Dedifferentiated amniotic fluid mesenchymal stem cell (primary cell): Measurements from ENCODE around the gene MRGPRF.
"Not testable (repeated sequence)": the region's sequence is repeated elsewhere in the genome, so short reads cannot be mapped to it uniquely, and the experiment has no call there.

ENCODE experiments used
- DNase-seq: peaks from one replicate; pipeline ENCODE4 v3.0.0-alpha.2; 2016; ENCODE audit errors: extremely low spot score

Gene MRGPRF

DNA sequence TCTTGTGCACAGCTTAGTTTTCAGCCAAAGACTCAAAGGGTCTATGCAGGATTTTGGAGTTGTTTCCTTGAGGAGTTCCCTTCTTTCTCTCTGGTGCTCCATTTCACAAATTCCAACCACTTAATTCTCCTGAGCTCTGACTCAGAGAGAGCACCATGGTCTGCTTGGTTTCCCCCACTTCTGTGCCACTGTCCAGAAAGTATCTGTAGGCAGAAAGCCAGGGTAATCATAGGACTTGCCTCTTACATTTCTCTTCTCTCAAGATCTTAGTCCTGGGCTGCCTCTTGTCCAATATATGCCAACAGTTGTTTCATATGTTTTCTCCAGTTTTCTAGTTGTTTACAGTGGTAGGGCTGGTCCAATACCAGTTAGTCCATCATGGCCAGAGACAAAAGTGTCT, 25.8 kb downstream of the MRGPRF start:
- no peak for DNase-seq

DNA sequence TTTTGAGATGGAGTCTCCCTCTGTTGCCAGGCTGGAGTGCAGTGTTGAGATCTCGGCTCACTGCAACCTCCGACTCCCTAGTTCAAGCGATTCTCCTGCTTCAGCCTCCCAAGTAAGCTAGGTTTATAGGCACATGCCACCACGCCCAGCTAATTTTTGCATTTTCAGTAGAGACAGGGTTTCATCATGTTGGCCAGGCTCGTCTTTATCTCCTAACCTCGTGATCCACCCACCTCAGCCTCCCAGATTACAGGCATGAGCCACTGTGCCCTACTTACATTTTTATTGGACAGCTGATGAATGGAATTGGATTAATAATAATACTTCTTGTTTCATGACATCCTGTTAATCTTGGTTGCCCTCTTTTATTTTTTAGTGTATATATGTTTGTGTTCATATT, 29.2 kb downstream of the MRGPRF start:
- DNase-seq = no peak

DNA sequence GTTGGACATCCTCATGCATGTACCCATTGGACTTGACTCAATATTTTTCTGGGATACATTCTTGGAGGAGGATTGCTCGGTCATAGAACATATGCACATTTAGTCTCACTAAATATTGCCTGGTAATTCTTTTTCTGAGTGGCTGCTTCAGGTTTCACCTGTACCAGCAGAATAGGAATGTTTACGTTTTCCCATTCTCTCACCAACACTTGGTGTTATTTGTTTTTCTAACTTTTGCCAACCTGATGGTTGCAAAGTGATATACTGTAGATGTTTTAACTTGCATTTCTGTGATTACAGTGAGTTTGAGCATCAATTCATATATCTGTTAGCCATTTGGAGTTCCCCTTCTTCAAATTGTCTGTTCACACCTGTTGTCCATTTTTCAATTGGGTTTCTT, 30.9 kb downstream of the MRGPRF start:
- no peak for DNase-seq

DNA sequence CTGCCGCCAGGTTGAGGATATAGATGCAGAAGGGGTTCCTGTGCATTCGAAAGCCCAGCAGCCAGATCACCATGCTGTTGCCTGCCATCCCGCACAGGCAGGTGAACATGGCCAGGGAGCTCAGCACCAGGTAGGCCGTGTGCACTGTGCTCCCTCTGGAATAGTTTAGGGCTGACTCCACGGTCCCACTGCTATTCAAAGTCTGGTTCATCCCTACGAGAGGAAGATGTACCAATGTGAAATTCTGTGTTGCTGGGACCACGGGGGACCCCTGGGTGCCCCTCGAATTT, 32.3 kb downstream of the MRGPRF start, which contains the start of gene MRGPRD:
TSS of gene MRGPRD (minus strand) at position 211 of the 290 bp plus-strand sequence. CDS start at position 211, 0 bp downstream.
- no peak for DNase-seq

DNA sequence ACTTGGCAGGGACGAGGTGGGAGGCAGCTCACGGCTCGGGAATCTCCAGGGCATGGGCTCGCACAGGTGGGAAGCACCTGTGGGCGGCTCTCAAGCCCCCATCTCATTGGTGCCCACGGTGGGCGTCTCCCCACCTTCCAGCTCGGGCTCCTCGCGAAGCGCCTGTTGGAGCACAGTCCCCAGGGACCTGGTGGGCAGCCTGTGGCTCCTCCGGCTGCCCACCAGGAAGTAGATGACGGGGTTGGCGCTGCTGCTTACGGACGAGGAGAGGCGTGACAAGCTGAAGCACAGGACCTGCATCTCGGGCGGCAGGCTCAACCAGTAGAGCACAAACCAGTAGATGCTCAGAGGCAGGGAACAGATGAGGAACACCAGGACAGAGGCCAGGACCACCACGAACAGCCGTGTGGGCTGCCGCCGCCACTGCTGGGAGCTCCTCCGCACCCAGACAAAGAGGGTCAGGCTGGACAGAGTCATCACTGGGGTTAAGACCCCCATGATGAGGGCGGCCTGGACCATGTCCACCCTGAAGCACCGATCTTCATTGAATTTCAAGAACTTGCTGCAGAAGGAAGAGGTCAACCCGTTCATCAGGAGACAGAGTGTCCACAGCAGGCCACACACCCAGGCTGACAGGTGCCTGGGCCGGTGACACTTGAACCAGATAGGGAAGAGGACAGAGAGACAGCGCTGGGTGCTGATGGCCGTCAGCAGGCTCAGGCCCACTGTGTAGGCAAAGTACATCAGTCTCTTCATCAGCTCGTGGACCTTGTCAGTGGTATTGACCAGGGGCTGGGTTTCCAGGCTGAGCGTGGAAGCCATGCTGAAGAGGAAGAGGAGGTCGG, 32.9 kb downstream of the MRGPRF start:
- DNase-seq = no peak

DNA sequence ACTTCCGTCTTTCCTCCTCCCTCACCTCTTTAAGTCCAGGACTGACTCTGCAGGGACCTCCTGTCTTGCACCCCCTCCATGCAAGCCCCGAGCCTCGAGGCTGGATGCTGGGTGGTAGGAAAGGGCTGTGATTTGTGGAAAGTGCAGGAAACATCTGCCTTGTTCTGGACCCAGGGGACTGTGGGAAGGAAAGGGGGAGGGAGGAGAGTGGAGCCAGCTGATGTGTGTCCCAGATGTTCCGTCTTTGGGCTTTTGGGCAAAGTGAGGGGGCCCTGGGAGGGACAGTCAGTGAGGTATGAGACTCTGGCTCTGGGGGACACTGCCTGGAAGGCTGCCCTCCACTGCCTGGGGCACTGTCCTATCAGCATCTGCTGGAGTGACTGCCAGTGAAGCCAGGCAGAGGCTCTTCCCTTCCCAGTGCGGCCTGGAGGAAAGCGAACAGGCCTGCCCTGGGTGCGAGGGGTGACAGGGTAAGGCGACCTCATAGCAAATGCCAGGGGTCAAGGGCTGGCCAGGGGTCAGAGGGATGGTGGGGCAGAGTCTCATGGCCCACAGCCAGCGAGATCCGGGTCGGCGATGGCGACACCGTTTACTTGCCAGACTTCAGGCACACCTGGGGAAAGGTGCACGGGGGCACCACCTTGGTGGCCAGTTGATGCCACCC, 34.0 kb downstream of the MRGPRF start:
- DNase-seq = no peak

DNA sequence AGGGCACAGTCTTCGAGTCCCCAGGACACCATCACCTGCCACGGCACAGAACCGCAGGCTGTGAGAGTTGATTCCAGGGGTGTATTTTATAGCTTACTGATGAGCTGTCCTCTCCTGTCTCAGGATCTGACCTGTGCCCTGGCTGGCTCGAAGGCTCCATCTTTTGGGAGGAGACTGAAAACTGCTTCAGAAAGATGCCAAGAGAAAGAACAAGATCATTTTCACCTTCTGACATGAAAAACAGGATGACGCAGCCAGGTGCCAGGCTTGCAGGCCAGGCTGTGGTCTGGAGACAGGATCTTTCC, 34.5 kb downstream of the MRGPRF start:
- no peak for DNase-seq

DNA sequence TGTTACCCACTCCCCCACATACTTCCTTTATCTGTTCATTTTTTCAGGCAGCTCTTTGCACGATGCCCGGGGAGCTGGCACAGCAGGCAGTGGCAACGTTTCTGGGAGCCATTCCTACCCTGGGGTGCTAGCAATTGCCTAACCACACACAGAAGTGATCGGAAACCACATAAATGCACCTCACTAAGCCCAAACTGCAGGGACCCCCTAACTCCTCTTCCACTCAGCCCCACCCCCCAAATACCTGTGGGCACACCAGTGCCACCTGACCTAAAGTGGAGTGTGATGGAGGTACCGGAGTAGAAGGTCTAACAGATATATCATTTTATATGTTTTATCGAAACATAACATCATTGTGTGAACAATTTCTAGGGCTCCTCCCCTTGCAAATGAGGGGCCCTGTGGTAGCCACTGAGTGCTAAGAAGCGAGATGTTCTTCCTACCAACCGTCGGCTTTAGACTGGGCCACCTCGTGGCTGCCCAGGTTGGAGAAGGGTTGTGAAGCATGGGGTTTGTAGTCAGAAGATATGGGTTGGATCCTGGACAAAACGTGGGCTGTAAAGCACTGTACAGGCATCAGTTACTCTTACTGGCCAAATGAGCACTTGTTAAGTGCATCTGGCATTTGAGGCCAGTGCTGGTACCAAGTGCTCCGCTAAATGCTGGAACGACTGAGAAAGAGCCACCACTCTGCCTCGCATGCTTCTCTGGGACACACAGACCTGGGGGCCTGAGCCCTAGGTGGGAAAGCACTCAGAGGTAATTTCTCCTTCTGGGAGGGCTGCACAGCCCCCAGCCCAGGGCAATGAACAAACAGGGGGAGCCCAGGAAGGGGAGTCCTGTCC, 35.0 kb downstream of the MRGPRF start:
- no peak for DNase-seq

DNA sequence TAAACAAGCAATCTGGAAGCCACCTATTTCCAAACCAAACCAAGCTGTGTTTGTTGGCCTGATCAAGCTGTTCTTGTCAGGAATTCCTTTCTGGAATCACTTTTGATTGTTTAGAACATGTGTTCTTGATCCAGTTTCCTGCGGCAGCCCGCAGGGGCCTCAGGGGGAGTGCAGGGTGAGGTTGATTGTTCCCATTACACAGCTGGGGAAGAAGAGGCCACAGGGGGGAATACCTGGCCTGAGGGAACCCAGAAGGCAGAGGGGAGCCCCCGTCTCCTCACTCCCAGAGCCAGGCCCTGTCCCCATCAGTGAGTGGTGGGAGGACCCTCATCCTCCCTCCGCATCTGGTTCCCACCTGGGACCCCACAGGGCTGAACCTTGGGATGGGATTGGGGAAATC, 36.5 kb downstream of the MRGPRF start:
- DNase-seq = no peak

DNA sequence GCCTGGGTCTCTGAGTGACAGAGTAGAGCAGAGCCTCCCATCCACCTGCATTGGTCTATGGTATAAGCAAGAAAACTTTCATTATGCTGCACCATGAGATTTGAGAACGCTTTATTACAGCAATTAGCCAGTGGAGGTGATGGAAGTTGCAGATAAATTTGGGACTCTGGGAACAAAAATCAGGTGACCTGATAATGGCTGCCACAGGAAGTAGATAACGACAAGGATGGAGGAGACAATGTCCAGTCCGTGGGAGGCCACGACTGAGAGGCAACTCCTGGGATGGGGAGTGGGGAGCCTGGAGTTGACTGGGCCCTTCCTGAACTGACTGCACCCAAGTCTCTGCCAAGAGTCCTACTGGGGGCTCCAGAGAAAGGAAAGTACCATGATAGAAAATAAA, 37.0 kb downstream of the MRGPRF start:
- no peak for DNase-seq

DNA sequence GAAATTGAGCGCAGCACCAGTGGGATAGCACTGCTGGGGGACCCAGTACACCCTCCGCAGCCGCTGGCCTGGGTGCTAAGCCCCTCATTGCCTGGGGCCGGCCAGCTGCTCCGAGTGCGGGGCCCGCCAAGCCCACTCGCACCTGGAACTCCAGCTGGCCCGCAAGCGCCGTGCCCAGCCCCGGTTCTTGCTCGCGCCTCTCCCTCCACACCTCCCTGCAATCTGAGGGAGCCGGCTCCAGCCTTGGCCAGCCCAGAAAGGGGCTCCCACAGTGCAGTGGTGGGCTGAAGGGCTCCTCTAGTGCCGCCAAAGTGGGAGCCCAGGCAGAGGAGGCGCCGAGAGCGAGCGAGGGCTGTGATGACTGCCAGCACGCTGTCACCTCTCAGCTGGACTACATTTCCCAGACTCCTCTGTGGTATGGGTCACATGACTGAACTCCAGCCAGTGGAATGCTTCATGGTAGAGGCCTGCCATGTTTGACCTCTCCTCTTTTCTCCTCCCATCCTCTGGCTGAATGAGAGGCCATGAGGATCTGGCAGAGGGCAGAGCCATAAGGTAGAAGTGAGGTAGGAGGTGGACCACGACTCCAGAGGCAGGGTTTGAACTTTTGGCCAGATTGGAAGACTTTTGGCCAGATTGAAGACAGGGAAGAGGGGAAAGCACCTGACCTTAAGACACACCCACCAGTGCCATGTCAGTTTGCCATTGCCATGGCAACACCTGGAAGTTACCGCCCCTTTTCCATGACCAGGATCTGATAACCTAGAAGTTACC, 38.4 kb downstream of the MRGPRF start:
- DNase-seq = no peak

DNA sequence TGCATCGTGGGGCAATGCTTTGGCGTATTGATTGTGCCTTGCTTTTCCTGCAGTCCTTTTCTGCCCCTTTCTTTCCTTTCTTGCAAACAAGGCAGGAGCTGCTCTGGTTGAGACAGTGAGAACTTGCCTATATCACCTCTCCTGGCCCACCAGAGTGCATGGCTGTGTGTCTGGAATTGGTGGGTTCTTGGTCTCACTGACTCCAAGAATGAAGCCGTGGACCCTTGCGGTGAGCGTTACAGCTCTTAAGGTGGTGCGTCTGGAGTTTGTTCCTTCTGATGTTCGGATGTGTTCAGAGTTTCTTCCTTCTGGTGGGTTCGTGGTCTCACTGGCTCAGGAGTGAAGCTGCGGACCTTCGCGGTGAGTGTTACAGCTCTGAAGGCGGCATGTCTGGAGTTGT, 39.3 kb downstream of the MRGPRF start:
- DNase-seq = not testable (repeated sequence)

DNA sequence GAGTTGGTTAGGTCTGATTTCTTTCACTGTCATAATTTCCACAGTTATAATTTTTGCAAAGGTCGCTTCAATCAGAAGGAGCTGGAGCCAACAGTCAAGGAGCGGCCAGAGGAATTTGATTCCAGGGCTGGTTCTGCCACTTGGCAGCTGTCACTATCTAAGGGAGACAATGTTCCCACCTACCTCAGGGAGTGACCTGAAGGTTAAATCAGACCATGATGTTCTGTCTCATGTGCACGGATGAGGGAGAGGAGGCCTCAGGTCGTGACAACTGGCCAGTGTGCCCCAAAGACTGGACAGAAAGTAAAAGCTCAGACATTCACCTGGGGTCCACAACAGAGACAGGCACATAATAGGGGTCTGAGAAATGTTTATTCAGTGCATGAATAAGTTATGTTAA, 39.8 kb downstream of the MRGPRF start:
- DNase-seq = no peak

DNA sequence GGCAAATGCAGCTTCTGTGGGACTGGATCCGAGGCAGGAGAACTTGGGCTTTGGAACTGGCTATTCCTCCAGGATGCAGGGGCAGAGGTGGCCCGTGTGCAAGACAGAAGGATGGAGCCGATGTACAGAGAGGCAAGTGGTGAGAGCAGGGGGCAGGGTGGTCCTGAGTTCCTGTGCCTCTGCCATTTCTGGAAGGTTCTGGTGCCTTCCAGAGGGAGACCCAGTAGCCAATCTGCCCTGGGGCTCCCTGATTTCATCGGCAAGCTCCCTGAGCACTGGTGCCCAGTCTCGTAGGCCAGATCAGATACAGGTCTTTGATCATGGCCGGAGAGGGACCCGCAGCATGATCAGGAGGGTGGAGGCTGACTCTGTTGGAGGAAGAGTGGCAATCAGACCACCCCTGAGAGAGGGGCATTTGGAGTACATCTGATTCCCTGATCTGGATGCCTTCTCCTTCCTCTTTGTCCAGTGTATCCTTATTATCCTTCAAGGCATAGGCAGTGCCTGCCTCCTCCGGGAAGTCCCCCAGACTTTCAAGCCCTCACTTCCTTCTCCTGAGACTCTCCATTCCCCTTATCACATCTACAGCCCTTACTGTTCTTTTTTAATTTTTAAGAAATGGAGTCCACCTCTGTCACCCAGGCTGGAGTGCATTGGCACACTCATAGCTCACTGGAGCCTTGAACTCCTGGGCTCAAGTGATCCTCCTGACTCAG, 42.0 kb downstream of the MRGPRF start:
- DNase-seq = no peak

DNA sequence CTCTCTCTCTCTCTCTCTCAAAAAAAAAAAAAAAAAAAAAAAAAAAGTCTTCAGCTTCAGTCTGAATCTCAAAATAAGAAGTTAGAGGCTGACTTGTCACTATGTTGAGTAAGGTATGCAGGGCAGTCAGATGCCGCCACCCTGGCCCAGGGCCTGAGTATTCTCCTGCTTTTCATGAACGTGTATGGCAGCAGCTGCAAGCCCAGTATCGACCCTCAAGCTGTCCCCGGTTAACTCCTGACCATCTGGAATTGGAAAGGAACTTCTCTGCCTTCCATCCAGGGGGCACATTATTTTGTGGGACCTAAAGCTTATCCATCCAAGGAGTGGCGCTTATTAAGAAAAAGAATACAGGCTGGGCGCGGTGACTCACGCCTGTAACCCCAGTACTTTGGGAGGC, 43.7 kb downstream of the MRGPRF start:
- no peak for DNase-seq

DNA sequence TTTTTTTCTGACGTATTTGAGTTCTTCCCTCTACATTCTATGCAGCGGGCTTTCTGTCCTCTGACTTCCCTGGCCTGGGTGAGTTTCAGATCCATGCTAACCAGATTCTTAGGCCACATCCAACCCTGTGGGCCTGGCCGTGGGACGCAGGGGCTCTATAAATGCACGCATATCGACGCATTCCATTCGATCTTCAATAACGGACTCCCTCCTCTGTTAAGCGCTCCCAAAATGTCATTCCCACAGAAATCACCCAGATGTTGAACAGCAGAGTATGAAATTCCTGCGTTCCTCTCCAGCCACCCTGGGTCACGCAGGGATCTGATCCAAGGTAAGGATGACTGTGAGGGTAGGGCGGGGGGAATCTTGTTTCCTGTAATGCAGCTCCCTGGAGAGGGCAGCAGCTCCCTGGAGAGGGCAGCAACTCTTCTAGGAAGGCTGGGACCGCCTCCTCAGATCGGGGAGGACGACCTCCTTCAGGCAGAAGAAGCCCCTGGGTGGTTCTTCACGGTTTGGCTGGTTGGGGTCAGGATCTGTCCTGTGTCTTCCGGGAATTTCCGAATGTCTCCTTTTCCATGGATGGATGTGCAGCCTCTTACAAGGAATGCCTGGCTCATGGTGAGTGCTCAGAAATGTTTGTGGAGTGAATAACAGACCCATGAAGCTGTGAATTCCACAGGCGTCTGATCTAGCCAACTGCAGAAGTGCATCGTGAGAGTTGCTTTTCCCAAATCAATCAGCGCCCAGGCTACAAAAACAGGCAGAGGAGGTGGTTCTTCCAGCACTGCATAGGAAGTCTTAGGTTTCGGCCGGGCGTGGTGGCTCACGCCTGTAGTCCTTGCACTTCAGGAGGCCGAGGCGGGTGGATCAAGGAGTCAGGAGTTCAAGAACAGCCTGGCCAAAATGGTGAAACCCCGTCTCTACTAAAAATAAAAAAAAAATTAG, 44.5 kb downstream of the MRGPRF start:
- no peak for DNase-seq

DNA sequence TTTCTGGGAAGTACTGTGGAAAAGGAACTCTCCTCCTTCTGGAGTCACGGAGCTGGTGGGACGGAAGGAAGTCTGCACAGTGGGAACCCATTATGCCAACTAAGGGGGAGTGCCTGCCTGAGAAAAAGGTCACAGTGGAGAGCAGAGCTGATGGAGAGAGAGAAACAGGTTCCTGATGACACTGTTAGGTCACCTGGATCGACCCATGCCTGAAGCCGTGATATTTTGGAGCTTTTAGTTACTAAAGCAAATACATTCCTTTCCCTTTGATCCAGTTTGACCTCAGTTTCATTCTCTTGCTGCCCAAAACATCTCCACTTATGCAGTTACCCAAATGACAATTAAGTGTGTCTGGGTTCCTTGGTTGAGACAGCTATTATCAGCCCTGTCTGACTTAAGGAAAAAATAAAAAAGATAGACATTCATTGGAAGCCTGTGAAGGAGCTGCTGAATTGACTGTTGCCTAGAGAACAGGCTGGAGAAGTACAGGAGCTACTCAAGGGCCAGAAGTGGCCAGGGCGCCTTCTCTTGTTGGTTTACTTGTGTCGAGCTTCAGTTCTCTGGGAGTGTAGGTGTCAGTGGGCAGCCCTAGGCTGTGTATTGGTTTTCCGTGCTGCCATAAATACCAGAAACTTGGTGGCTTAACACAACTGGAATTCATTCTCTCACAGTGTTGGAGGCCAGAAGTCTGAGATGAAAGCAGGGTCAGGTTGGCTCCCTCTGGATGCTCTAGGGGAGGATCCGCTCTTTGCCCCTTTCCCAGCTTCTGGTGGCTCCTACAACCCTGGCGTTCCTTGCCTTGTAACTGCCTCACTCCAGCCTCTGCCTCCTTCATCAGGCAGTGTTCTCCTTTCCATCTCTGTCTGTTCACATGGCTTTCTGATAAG, 45.9 kb downstream of the MRGPRF start:
- DNase-seq = no peak

DNA sequence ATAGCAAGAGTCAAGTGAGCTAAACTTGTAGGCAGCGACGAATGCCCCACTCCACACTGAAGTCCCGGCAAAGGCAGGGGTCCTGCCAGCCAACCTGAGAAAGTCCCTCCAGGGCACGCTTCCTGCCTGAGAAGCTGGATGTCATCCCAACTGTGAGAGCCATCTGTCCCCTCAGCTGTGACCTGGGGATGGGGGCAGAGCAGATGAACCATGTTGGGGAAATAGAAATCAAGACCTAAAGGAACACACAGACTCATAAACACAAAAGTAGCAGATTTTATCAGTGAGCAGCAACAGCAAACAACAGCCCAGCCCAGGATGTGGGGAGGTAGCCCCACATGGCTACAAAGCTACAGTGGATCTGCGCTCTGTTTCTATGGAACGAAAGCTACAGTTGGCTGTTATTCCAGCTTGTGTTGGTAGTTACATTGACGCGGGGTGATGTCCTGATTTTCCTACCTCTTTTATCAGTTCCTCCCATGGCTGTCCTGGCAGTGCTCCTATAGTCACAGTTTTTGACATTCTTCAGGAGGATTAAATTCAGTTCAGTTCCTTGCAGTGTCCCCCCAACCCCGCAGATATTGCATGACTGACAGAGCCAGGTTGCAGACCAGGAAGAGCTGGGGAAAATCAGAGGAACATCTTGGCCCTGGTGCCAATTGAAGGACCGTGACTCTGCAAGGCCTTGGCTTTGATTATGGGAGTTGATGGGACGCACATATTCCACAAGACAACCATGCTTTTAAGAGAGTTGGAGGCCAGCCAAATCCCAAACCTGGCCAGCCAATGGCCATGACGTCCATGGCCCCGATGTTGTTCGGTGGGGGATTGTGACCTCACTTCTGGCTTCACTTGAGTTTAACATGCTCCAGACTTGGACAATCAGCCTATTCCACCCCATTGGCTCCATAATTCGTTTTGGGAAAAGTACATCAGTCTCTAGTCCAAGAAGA, 46.9 kb downstream of the MRGPRF start:
- no peak for DNase-seq
